ENCODE measurements around the gene NUTM2G.
"Not testable (repeated sequence)": the region's sequence is repeated elsewhere in the genome, so short reads cannot be mapped to it uniquely, and the experiment has no call there.

NUTM2G gene, protein sequence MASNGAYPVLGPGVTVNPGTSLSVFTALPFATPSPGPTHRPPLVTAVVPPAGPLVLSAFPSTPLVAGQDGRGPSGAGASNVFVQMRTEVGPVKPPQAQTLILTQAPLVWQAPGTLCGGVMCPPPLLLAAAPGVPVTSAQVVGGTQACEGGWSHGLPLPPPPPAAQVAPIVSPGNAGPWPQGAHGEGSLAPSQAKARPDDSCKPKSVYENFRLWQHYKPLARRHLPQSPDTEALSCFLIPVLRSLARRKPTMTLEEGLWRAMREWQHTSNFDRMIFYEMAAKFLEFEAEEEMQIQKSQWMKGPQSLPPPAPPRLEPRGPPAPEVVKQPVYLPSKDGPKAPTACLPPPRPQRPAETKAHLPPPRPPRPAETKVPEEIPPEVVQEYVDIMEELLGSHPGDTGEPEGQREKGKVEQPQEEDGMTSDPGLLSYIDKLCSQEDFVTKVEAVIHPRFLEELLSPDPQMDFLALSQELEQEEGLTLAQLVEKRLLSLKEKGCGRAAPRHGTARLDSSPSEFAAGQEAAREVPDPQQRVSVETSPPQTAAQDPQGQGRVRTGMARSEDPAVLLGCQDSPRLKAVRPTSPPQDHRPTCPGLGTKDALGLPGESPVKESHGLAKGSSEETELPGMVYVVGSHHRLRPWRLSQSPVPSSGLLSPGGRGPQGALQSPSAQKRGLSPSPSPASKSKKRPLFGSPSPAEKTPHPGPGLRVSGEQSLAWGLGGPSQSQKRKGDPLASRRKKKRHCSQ

DNA sequence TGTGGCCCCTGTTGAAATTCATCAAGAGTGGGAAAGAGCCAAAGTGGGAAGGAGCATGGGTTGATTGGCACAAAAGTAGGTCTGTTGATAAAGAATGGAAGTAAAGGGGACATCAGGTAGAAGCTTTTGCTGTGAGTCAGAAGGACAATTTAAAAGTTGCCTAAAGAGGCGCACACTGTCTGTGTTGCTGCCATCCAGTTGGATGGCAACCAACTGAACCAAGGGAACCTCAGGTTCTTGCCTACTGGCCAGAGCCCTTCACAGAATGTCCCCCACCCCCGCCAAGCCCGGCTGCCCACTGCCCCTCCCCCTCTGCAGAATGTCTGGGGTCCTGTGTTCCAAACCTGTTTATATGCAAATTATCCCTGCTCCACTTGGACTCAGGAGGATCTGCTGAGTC lies at the start of gene NUTM2G:
TSS of gene NUTM2G (plus strand) at position 301 of the 400 bp plus-strand sequence. CDS start 182 bp downstream, outside the sequence.
- DNase-seq = not testable (repeated sequence)

DNA sequence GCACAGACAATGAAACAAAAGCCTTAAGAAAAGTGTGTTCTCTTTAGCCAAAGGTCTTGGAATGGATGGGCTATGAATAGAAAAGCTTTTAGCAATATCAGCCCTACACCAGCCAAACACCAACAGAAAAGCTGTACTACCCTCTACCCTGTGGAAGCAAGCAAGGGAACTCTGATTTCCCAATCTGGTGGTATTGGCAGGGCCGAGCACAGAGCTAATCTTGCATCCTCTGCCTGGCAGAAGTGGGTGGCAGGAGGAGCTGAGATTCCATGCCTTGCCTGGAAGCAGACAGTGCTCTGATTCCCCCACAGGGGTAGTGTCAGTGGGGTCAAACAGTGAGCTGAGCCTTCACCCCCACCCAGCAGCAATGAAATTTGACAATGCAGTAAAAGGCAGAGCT lies 44.7 kb upstream of the NUTM2G start:
- no peak for DNase-seq

DNA sequence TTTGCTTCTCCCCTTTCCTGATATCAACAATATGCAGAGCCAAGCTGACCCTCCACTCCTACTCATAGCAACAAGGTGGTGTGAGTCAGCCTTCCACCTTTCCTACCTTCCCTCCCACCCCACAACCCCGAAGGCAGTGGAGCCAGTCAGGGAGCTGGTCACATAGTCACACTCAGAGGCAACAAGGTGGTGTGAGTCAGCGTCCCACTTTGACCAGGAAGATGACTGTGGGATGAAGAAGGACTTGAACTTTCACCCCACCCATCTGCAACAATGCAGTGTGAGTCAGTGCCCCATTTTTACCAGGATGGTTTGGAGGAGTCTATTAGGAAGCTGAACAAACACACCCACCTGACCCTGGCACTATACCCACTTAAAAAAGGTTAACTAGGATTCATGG lies 44.2 kb upstream of the NUTM2G start:
- no peak for DNase-seq

DNA sequence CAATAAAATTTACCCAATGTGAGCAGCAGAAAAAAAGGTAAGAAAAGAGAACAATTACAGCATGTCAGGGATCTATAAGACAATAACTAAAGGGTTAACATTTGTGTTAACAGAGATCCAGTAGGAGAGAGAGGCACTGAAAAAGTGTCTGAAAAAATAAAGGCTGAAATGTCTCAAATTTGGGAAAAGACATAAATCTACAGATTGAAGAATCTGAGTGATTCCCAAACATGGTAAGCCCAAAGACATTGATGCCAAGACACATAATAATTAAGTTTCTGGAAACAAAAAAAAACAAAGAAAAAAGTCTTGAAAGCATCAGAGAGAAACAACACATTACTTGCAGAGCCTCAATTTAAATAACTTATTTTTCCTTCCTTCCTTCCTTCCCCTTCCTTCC lies 43.2 kb upstream of the NUTM2G start:
- no peak for DNase-seq

DNA sequence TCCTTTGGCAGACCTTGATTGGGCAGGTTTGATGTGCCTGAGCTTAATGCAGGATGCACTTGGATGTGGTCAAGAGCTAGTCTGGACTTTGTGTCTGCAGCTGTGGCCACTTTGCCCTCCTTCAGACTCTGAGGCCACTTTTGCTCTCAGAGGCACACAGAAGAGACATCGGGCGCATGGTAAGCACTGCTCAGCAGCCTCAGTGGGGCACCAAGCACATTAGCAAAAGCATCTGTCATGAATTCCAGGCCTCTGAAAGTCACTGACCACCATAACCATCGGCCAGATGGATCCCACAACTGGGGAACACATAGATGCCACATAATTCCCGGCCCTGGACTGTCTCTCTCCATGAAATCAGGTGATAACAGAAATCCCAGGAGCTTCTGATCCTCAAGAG lies 40.1 kb upstream of the NUTM2G start:
- DNase-seq = no peak

DNA sequence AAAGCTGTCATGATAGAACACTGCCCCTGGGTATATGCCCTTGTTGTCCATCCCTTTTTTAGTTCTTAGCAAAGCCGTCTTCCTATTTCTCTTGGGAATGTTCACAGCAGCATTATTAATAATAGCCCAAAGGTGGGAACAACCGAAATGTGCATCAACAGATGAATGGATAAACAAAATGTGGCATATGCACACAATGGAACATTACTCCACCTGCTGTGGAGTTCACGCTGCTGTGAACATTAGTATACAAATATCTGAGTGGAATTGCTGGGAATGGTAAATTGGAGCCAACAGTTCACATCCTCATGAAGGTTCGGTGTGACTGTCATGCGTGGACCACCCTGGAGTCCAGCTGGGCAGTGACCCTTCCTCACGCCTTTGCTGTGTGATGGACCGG lies 36.5 kb upstream of the NUTM2G start:
- DNase-seq = no peak

DNA sequence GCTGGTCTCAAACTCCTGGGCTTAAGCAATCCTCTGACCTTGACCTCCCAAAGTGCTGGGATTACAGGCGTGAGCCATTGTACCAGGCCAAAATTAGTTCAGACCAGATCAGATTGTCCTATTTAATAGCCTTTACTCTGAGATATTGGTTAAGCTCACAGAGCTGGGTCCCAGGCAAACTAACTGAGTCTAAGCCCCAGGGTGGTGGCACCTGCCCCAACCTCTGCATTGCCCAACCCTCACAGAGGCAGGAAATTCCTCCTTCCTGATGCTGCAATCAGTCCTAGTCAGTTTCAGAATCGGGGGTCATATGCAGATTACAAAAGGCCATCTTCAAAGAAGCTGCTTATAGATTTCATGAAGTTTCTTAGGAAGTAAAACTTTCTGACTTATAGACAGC lies 28.6 kb upstream of the NUTM2G start:
- DNase-seq = not testable (repeated sequence)

DNA sequence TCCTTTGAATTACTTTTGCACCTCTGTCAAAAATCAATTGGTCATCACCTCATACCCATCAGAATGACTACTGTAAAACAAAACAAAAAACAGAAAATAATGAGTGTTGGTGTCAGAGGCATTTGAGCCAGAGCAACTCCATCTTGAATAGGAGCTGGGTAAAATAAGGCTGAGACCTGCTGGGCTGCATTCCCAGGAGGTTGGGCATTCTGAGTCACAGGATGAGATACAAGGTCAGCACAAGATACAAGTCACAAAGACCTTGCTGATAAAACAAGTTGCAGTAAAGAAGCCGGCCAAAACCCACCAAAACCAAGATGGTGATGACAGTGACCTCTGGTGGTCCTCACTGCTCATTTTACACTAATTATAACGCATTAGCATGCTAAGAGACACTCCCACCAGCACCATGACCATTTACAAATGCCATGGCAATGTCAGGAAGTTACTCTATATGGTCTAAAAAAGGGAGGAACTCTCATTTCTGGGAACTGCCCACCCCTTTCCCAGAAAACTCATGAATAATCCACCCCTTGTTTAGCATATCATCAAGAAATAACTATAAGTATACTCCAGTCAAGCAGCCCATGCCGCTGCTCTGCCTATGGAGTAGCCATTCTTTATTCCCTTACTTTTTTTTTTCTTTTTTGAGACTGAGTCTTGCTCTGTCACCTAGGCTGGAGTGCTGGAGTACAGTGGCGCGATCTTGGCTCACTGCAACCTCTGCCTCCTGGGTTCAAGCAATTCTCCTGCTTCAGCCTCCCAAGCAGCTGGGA lies 23.5 kb upstream of the NUTM2G start:
- DNase-seq = not testable (repeated sequence)

DNA sequence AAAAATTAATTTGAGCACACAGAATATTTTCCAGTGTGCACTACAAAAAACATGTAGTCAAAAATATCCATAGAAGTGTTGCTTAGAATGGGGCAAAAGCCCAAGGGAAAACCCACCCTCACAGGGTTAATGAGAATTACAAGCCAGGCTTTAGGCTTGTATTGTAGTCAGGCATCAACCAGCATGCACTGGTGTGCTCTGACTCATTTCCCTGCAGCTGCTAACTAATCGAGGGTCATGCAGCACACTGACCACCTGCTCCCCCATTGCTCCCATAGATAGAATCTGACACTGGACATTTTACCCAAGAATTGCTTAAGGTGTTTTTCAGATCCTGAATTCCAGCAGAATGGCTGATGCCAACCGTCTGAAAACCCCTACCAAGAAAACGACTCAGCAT lies 20.2 kb upstream of the NUTM2G start:
- not testable (repeated sequence) for DNase-seq

DNA sequence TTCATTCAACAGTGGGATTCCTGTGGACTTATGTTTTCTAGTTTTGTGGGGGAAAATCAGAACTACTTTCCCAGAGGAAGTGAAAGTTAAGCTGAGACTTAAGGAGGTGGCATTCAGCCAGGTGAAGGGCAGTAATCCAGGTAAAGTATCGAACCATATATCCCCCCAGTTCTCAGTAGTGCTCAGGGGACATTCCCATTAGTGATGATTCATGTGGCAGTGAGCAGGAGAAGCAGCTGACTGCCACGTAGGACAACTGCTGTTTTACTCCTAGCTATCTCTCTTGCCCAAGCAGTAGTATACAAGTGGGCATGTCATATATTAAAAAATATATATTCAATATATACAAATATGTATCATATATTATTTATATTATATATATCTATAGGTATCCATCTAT lies 13.1 kb upstream of the NUTM2G start:
- not testable (repeated sequence) for DNase-seq

DNA sequence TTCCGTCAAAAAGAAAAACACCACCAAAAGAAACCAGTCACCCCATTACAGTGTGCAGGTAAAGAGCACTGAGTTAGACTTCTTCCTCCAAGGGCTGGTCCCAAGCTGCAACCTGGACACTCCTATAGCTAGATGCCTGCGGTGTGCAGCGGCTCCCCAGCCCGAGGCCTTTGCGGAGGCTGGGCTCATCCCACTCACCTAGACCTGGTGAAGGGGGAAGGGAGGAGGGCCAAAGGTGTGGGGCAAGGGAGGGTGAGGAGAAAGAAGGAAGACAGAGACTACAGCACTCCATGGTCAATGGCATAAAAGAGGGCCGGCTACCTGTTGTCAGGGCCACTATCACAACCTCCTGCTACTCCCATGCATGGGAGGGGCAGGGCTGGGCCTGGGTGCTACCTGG lies 12.1 kb upstream of the NUTM2G start:
- DNase-seq = not testable (repeated sequence)

DNA sequence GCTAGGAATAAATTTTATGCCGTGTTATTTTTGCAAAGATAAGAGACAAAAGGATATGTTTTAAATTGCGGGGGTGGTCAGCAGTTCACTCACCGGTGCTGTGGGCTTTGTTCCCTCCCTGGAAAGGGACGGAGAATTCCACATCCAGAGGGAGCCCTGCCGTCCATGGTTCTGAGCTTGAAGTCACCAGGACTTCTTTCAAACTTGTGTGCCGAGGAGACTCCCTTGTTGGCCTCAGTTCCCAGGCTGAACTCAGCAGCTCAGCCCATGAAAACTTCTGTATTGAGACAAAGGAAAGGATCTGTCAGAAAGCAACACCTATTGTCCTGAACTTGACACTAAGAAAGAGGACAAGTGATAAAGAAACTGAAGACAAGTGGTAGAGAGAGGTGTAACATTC lies 10.1 kb upstream of the NUTM2G start:
- not testable (repeated sequence) for DNase-seq

DNA sequence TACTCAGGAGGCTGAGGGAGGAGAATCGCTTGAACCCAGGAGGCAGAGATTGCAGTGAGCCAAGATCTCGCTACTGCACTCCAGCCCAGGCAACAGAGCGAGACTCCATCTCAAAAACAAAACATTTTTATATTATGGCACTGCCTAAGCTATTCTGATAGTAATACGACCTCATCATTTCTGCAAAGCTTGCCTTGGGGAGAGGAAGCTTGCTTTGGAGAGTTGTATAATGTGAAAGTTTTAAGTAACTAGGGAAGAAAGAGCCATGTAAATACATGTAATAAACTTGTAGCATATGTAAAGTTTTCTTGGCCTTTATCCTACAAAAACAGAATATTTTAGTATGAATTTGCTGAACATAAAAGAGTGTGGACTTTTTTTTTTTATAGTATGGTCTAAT lies 7.8 kb upstream of the NUTM2G start:
- not testable (repeated sequence) for DNase-seq

DNA sequence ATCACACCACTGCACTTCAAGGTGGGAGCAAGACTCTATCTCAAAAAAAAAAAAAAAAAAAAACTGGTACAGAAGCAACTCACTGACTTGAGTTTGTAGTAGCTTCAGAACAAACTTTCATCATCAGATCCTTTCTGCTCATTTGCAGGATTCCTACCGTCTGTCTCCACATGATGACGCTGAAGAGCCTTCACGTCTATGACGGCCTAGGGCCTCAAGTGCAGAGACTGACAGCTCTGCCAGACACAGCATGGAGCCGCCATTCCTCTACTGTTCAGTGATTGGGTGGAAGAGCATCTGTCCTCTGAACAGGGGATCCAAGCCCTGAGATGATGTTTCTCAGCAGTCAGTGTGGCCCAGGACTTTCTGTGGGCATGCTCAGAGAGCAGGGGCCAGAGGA lies 3.1 kb upstream of the NUTM2G start:
- not testable (repeated sequence) for DNase-seq

DNA sequence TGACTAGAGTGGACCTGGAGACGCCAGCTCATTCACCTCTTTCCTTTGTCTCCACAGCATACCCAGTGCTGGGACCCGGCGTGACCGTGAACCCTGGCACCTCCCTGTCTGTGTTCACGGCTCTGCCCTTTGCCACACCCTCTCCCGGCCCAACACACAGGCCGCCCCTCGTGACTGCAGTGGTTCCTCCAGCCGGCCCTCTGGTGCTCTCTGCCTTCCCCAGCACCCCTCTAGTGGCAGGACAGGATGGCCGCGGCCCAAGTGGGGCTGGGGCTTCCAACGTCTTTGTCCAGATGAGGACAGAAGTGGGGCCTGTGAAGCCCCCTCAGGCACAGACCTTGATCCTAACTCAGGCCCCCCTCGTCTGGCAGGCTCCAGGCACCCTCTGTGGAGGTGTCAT lies 3.0 kb downstream of the NUTM2G start:
- DNase-seq = not testable (repeated sequence)

DNA sequence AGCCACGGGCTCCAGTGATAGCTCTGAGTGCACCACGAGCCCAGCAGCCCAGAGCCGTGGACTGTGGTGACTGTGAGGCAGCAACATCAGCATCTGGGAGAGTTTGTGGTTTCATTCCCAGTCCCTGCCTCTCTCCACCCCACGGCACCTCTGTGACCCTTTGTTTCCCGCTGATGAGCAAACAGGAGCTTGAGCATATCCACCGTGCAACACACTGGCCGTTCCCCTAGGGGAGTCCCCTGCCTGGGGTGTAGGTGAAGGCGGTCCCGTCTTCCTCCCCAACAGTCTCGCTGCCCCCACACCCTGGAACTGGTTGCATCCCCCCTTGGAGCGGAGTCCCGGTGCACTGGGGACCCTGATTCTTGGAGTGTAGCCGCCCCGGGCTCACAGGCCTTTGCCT lies 5.5 kb downstream of the NUTM2G start:
- DNase-seq = not testable (repeated sequence)

DNA sequence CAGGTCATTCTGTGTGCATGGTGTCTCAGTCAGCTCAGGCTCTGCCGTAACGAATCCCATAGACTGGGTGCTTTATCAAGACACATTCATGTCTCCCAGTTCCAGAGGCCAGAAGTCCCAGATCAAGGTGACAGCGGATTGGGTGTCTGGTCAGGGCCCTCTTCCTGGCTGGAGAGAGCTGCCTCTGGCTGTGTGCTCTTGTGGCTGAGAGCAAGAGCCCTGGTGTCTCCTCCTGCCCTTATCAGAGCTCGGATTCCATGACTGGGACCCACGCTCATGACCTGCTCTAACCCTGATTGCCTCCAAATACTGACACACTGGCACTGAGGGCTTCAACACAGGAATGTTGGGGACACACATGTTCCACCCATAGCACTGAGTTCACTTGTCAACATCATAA lies 6.1 kb downstream of the NUTM2G start:
- DNase-seq = not testable (repeated sequence)

DNA sequence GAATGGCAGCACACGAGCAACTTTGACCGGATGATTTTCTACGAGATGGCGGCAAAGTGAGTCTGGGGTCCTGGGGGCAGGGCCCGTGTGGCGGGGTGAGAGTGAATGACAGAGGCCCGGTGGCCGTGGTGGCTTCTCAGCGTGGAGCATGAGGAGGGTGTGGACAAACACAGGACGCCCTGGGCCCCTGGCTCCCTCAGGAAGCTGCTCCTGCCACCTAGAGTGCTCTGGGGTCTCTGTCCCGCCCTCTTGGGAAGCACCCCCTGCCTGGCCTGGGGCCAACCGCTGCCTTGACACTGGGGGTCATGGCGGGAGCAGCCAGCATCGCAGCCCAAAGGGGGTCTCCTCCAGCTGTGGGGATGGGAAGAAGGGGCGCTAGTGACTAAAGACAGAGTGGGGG lies 6.8 kb downstream of the NUTM2G start:
- DNase-seq = not testable (repeated sequence)

DNA sequence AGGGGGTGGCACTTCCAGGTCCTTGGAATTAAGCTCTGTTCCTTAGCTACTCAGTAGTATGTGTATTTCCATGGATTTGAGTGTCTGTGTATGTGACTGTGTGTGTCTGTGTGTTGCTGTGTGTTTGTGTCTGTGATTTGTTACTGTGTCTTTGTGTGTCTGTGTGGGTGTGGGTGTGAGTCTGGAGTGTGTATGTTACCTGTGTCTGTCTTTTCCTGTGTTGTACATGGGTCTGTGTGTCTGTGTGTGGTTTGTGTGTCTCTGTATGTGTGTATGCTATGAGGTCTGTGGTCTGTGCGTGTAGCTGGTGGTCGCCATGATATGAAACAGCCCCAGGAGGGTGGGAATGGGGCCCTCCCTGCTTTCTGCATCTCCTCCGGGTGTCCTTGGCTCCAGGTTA lies 8.8 kb downstream of the NUTM2G start:
- DNase-seq = not testable (repeated sequence)

DNA sequence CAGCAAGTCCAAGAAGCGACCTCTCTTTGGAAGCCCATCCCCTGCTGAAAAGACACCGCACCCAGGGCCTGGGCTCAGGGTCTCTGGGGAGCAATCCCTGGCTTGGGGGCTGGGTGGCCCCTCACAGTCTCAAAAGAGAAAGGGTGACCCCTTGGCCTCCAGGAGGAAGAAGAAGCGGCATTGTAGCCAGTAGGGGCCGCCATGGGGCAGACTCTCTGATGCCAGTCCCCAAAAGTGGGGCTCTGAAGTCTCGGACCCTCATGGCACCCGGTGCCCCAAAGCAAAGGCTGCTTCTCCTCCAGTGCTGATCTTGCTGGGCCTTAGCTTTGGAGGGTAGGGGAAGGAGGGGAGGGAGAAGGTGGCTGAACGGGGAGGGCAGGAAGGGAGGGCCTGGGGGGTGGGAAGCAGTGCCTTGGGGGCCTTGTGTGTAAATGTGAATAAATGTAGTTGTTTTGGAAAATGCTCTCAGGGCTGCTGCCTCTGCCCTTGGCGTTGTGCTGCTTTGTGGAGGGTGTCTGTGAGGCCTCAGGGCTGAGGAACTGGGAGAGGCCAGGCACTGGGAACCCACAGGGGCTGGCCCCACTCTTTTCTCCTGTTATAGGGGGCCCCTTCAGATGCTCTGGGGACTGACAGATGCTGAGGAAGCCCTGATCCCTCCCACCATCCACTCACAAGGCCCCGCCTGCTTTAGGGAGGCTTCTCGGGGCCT lies 10.5 kb downstream of the NUTM2G start:
- DNase-seq = not testable (repeated sequence)

DNA sequence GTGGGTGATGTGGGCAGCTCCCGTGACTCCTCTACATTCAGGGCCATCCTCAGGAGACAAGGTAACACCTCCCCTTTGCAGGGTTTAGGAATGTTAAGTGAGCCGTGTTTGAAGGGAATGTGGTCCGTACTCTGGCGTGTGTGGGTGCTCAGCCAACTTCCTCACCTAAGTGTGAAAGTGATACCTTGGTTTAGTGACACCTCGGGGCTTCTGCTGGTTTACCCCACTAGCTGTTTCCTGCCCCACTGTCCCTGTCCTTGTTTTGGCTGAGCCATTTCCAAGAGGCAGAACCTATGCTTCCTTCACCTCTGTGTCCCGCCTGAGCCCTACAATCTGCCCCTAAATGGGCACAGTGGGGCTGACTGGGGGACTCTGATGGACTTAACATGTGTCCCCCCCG lies 12.3 kb downstream of the NUTM2G start:
- DNase-seq = not testable (repeated sequence)

DNA sequence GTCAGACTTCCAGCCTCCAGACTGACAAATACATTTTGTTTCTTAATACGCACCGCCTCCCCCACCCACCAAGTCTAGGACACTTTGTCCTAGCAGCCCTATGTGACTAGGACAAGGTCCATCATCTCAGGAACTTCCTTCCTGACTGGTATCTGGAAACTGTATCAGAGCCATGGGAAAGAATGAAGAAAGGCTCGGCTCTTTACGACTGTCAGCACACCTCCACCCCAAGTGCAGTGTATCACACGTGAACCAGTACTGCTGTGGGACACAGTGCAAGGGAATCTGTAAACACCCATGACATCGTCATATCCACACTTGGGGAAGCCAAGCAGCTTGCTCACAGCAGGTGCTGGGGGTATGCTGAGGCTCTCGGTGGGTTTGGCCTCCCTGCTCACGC lies 13.0 kb downstream of the NUTM2G start:
- not testable (repeated sequence) for DNase-seq

DNA sequence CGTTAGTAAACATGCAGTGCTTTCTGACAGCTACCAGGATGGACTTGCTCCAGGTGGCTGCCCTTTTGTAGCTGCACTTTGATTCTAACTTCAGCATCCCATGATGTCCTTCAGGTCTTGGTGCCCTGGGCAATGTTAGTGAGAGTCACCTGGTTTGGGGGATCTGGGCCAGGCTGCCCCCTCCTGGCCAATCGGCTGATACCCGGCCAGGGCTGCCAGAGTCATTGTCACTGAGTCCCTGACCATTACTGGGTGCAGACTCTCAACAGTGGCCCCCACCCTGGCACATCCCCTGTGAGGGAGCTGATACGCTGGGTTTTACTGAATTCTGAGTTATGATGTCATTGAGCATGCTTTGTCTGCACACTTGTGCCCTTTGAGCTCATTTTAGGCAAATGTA lies 13.5 kb downstream of the NUTM2G start:
- DNase-seq = not testable (repeated sequence)

All from NCI-H1436 treated with DMSO at 0.1 percent for 48 hours (cell line).